Mucosa of descending colon (tissue), 3 donors: Measurements from ENCODE around the gene RNF215. TPM values are rescaled to one million over a fixed set of nuclear protein-coding genes. Genes with fewer than 3 reads are reported as not detected.

Experiments used
- ATAC-seq: fragments of 200-7000 bp; cut with Tn5 transposase; one replicate; pipeline ENCODE4 v1.9.1; 2020; ENCODE audit warnings: mild to moderate bottlenecking, moderate library complexity
- DNase-seq, 3 donors: peaks; one replicate each; pipeline ENCODE4 v3.0.0-alpha.2; 2020
- H3K36me3 ChIP-seq: fragments of 200-600 bp; one replicate; pipeline ENCODE4 v1.8.0; 2021; ENCODE audit warnings: low read depth, mild to moderate bottlenecking
- H3K4me1 ChIP-seq: fragments of 200-600 bp; one replicate; pipeline ENCODE4 v1.8.0; 2021; ENCODE audit warnings: low read depth, mild to moderate bottlenecking
- H3K4me3 ChIP-seq: fragments of 200-600 bp; one replicate; pipeline ENCODE4 v1.8.0; 2021; ENCODE audit warnings: mild to moderate bottlenecking
- H3K9me3 ChIP-seq: fragments of 200-600 bp; one replicate; pipeline ENCODE4 v1.8.0; 2021; ENCODE audit warnings: mild to moderate bottlenecking
- CTCF ChIP-seq: fragments of 200-600 bp; IDR thresholded peaks from one replicate; pipeline ENCODE4 v1.8.0; 2022; ENCODE audit warnings: antibody characterized with exemption, mild to moderate bottlenecking
- intact Hi-C, 2 donors: fragments of 100-400 bp; cut with DNase I in 1 of 2; cut with micrococcal nuclease in 1 of 2; formaldehyde crosslinking; loops; one replicate each; pipeline versions ENCODE4 v1.11.0 to v1.11.1; 2022; cut with DNase I, micrococcal nuclease
- total RNA-seq, 3 donors: library from RNA; stranded (reverse); fragmentation: NEBNext Ultra II Directional in 2 of 3; extraction: Animal tissue kit (Norgen Biotek cat#: 25700) in 2 of 3; gene quantifications; one replicate each; pipeline versions ENCODE4 v1.2.1 to v1.2.4, GENCODE V29; 2021 to 2023
- donor health status: DM: no; HTN: no; CAD: no; lungs with moderate emphysema.
- donor health status: DM: no; HTN: no; CAD: no.
- donor health status: DM: no; HTN: yes; CAD: no.

Gene RNF215
- total RNA-seq, 3 donors from 2014 or later: 9.0 to 14.2 (median 9.1) TPM

GRCh38 chr22:30393885-30394284 lies 6.7 kb upstream of the RNF215 start:
- DNase-seq (no peak), ATAC-seq (no peak)
- TF ChIP-seq CTCF: no peak
- intact Hi-C loops: loop anchor here in 1 of 2 donors (5.0 kb wide), 1 partner anchor 93 kb away; no protein-coding TSS in a partner anchor
- Histone ChIP-seq H3K9me3 (no peaks in the 10 kb centered on the region), H3K4me1 (peaks cover 13% of the 10 kb centered on the region), H3K36me3 (no peaks in the 10 kb centered on the region), H3K4me3 (no peak overlapping the region)

DNA sequence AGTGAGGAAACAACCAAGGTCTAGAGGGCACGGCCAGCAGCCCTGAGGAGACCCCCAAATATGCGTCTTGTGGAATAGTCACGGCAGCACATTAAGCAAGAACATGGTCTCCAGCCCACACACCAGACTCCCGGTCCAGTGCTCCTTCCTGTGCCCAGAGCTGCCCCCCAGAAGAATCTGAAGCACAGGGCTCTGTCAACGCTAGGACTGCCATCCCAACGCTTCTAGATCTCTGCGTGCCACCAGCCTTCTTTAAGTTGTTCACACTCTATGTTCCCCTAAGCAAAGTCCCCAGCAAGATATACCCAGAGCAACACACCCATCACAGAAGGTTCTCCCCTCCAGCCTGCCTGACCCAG lies 6.1 kb upstream of the RNF215 start:
- no peak for TF ChIP-seq CTCF
- Histone ChIP-seq H3K4me3 (no peak overlapping the region), H3K4me1 (peaks cover 13% of the 10 kb centered on the region), H3K9me3 (no peaks in the 10 kb centered on the region), H3K36me3 (no peaks in the 10 kb centered on the region)
- no peak for DNase-seq
- ATAC-seq: no peak
- intact Hi-C loops: loop anchor here in 1 of 2 donors (5.0 kb wide), 1 partner anchor 94 kb away; no protein-coding TSS in a partner anchor

DNA sequence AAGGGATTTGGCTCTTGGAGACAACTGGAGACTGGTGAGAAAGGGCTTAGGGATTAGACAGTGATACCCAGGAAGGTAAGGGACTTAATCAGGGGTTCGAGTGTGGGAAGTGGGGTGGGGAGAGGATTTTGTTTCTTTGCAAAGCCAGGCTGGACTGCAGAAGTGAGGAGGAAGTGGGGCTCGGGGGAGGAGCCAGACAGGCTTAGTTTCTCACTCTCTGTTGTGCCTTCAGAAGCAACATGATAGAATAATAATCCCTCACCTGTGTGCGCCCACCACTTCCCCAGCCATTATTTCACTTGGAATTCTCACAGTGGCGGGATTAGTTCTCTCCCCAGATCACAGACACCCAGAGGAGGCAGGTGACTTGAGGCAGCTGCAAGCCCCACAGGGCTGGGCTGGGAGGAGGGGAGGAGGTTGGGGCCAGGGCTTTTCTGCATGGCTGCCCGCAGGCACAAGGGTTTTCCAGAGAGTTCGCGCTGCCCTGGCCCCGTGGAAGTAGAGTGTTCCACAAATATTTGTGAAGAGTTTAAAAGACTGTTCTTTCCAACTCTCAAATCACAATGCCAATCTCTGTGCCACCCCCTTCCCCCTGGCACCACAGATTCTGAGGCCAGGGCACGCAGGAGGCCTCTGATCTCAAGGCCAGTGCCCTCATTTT lies 5.6 kb upstream of the RNF215 start:
- H3K4me1 ChIP-seq: peaks cover 13% of the 10 kb centered on the region
- DNase-seq: no peak
- no peak for ATAC-seq

GRCh38 chr22:30390974-30391691 lies 3.9 kb upstream of the RNF215 start:
- peak; percentile 79 for TF ChIP-seq CTCF
- ATAC-seq (peak; percentile 74), DNase-seq (peak; percentile 73 to 84 (median 83))
- intact Hi-C loops: loop anchor here (2.0 to 5.0 kb wide), 2 partner anchors 94 to 96 kb away; no protein-coding TSS in a partner anchor
- no peaks in the 10 kb centered on the region for H3K36me3 ChIP-seq
- H3K4me3 ChIP-seq: no peak overlapping the region
- H3K9me3 ChIP-seq: no peaks in the 10 kb centered on the region
- peaks cover 11% of the 10 kb centered on the region for H3K4me1 ChIP-seq

More for the DNA sequence above, 5.6 kb upstream of the RNF215 start:
- Histone ChIP-seq H3K4me3 (no peak overlapping the region), H3K9me3 (no peaks in the 10 kb centered on the region), H3K36me3 (no peaks in the 10 kb centered on the region)
- intact Hi-C loops: loop anchor here in 1 of 2 donors (5.0 kb wide), 1 partner anchor 95 kb away; no protein-coding TSS in a partner anchor
- no peak for TF ChIP-seq CTCF

DNA sequence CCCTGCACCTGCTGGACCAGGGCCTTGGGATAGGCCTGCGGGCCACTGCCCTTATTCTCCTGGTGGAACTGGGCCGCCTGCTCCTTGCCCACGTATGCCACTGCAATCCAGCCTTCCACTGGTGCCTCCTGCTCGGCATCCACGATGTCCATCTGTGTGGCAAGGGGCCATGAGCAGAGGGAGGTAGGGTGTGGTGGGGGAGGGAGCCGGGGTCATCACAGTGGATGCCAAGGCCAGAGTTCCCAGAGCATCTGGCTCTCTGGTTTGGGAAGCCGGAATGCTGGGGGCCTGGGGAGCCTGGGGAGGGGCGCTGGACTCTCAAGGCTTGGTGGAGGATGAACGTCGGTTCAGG lies 627 bp downstream of the RNF215 start:
- no peak for ATAC-seq

More for the DNA sequence above, 627 bp downstream of the RNF215 start:
- H3K9me3 ChIP-seq: no peaks in the 10 kb centered on the region
- H3K4me3 ChIP-seq: peak overlapping the region; percentile 32
- no peaks in the 10 kb centered on the region for H3K36me3 ChIP-seq
- no peak for DNase-seq
- intact Hi-C loops: no loop called here
- H3K4me1 ChIP-seq: peaks cover 11% of the 10 kb centered on the region
- no peak for TF ChIP-seq CTCF
